ENCODE results near the gene NFIX.

Gene NFIX

DNA sequence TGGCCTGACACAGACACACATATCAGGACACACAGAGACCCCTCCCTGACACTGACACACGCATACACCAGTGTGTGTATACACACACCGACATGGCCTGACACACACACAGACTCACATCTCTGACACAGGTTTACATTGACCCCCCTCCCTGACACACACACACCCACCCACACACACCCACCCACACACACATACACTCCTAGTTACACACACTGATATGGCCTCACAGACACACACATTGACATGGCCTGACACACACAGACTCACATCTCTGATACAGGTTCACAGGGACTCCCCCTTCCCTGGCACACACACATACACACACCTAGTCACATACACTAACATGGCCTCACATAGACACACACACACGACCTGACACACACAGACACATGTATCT lies 4.4 kb upstream of the NFIX start:
- DNase-seq: no peak

DNA sequence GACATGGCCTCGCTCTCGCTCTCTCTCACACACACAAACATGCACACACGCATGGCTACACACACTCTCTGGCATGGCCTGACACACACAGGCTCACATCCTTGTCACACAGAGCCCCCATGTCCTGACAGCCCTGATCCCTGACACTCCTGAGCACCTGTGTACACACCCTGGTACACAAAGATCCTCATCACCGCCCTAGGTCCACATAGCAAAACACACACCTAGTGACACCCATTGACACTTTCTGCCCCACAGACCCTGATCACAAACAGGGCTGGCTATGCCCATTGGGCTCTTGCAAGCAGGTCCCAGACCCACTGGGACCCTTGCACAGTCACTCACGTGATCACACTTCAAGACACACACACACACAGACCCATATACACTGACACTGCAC lies 4.0 kb upstream of the NFIX start:
- no peak for DNase-seq

DNA sequence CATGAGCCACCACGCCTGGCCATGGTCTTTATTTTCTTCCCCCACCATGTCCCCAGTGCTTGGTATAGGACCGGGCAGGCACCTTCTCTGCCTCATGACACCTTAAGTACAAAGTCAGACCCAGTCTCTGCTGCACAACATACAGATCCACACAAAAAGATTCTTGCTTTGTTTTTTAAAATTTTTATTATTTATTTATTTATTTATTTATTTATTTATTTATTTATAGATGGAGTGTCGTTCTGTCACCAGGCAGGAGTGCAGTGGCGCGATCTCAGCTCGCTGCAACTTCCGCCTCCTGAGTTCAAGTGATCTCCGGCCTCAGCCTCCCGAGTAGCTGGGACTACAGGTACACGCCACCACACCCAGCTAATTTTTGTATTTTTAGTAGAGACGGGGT lies 2.5 kb upstream of the NFIX start:
- no peak for DNase-seq

DNA sequence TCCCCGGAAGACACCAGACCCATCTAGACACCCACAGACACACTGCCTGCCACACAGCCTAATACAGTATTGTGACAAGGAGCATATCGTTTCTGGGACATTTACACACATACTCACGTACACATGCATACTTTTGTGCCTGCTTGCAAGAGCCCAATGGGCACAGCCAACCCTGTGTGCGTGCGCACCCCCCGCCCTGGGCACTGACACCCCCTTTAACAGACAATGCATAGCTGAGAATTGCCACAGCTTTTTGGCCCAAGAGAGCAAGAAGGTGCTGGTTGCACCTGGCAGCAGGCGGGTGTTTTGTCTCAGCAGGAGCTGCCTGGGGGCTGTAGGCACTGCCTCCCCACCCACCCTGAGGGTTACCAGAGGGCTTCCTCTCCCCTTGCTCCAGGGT lies 1.7 kb upstream of the NFIX start:
- DNase-seq: no peak

DNA sequence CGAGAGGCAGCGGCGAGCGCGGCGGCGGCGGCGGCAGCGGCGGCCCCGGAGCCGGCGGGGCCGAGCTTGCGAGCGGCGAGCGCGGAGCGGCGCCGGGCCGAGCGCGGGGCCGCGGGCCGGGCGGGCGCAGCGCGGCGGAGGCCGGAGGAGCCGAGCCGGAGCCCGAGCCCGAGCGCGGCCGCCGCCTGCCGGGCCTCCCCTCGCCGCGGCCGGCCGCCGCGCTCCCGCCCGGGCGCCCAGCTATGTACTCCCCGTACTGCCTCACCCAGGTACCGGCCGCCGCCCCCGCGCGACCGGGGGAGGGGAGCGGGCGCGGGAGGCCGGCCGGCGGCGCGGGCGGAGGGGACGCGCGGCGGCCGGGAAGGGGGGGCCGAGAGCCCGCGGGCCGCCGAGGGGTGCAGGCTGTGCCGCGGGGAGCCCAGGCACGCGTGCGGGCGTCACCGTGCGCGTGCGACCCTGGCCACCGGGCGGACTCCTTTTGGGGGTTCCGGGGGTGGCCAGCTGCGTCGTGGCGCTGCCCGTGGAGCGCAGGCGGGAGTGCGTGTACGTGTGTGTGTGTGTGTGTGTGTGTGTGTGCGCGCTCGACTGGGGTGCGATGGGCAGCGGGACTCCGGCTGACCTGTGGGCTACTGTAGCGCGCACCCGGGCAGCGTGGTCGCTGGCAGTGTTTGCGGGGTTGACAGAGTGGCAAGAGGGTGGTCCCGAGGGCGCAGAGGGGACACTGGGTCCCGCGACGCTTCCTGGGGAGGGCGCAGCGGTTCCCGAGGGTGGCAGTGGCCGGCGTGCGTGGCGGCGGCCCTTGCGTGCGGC lies 526 bp downstream of the NFIX start:
- no peak for DNase-seq

DNA sequence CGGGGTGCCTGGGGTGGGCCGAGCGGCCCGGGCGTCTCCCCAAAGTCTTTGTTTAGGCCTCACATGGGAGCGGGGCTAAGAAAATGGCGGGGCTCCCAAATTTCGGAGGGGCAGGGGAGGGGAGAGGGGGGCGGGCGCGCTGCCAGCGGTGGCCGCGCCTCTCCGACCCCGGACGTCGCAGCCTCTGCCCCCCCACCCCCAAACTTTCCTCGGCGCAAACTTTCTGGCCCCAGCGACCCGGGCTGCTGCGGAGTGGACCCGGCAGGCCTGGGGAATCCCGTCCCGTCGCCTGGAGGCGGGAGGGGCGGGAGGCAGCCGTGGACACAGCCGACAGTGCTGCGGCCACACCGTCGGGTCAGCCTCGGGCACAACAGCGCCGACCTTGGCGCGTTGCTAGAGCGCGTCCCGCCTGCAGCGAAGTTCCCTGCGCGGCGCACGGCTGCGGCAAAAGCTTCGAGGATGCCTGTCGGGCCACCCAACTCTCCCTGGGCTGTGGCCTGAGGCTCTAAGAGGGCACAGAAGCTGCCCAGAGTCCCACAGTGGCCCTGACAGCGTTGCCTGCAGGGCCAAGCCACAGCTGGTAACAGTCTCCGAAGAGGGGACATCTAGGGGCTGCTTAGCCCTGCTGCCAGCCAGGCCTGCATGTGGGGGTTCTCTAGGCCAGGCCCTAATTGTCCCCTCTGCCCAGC lies 1.3 kb downstream of the NFIX start:
- DNase-seq: no peak

DNA sequence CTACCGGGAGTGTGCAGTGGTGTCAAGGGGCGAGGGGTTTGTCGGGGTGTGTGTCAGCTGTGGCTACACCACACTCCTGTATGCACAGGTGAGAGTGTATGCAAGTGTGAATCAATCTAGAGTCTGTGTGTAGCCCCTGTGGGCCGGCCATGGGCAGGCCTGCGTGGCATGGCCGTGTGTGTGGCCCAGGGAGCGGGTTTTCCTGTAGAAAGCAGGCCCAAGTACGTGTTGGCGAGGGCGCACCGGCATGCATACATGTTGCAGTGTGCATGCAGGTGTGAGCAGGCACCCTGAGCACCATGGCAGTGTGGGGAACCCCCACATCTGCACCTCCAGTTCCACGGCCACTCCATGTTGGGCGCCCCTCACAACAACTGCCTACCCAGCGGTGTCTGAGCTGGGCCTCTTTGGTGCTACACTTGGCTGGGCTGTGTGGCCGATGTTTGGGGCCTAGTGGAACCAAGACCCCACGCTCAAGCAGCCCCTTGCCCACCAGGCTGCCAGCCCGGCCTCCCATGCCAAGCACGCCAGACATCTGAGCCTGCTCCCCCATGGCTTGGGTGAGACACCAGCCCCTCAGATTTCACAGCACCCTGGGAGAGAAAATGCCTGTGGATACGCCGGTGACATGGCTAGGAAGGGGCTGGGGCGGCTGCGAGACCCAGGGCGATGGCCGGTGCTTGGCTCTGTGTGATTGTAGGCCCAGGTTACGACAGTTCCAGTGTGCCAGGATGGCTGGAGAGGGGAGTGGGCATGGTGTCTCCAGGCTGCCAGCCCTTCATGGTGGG lies 2.1 kb downstream of the NFIX start:
- DNase-seq: no peak

DNA sequence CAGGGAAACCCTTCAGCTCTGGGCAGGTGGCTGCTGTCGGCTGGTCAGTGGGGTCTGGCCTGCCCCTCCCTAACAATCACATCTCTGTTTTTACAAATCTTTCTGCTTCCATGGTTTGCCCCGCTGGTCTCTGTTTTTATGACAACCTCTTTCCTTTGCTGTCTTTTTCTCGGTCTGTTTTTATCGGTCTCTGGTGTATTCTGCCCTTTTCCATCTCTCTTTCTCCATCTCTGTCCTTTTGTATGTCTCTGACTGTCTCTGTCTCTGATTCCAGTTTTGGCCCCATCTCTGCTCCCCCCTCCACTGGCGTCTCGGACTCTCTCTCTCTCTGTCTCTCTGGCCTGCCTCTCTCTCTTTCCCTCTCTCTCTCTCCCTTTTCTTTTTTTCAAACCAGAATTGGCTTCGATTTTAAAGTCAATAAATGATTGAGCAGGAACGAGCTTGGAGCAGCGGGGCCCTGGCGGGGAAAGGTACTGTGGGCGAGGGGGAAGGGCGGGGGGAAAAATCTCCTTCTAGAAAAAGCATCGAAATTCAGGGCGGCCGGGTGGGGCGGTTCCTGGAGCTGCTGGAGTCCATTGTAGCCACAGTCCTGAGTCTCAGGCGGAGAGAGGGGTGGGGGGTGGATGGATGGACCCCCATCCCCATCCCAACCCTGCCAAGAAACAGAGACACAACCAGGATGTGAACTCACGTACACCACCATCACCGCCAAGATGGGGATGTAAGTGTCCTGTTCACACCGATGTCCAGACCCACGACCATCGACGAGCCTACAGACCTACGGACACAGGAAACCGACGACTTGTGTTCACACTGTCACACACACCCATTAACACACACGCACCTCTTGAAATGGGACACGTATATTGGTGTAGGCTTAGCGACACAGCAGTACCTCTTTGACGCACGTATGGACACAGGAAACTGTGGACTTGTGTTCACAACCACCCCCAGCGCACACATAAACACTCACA lies 3.0 kb downstream of the NFIX start:
- no peak for DNase-seq

DNA sequence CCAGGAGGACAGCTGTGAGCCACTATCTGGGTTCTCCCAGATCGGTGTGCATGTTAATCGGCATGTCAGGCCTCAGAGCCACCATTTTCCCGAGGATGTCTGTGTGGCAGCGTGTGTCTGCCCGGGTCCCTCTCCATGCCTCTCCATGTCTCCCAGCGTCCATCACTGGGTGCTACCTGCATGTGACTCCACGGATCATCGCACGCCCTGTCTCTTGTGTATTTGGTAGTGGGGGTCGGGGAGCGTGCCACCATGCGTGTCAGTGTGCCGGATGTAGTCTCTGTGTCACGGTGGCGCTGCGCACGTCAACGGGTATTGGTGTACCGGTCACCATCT lies 5.9 kb downstream of the NFIX start:
- no peak for DNase-seq

DNA sequence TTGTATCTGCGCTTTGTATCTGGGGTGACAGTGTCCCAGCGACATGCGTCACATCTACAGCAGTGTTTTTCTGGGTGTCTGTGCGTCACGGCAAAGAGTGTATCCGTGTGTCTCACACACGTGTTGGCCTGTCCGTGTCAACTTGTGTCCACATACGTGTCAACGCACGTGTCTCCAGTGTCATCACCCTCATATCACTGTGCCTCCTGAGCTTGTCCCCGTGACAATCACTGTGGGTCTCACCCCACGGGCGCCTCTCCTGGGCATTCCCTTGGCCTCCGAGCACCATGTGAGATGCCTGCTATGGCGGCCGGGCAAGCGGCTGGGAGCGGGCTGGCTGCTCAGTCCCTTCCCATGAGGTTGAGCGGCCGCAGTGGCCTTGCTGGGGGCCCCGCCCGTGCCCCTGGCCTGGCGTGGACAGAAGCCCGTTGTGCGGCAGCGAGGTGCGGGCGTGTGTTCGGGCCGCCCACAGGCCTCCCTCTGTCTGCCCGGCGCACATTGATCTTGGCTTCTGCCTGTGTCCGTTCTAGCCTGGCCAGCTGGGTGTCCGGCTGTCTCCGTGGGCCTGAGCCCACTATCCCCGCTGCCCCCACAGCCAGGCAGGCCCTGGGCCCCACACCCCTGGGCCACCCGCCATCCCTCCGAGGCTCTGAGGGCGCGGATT lies 6.4 kb downstream of the NFIX start:
- DNase-seq: no peak

DNA sequence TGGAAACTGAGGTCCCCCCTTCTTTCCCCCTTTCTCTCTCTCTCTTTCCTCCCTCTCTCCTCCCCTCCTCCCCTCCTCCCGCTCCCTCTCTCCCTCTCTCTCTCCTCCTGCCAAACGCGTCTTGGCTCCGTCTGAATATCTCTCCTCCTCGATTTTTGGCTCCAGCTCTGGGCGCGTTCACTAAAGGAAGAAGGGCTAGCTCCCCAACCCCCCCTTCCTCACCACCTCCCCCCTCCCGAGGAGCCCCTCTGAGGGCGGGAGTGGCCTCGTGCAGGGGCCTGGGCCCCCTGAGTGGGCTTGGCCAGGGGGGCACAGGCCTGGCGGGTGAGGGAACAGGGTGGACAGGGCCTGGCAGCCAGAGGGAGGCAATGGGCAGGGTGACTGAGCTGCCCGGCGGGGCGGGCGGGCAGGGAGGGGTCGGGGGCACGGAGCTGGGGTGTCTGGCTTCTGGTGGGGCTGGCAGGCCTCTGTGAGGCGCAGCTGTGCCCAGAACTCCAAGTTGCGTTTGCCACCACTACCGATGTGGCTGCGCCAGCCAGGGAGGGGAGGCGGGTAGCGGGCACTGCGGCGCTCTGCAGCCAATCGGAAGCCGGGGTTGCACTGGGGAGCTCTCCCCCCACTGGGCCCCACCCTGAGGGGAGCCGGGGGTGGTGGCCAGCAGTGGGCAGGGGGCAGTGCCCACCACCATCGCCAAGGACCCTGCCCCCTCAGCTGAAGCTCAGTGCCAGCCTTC lies 7.1 kb downstream of the NFIX start:
- DNase-seq: no peak

DNA sequence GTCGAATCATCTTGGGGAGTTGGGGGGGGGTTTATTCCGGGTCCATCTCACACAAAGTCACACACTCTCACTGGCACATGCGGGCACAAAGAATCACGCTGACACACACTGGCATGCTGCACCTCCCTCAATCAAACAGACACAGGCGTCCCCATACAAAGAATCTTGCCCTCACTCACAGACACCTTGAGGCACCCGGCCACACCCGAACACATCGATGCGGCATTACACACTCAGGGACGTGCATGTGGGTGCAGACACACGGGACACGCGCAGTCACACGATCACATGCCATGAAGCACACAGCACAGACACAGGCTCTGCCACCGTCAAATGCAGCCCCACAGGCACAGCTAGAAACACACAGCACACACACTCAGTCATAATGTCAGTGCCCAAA lies 7.8 kb downstream of the NFIX start:
- DNase-seq: no peak

DNA sequence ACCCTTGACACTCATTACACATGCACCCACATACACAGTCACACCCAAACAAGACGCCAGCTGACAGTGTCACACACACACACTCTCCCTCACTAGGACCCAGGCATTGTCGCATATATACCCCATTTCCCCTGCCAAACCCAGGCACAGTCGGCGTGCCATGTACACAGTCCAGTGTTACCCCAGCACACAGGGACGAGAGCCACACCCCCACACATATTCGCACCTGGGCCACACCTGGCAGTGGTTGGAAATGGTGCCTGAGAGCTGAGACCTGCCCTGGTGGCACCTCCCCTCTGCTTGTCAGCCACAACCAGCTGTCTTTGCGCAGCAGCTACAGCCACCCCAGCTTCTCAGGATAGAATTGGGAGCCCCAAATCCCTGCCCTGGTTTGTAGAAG lies 9.0 kb downstream of the NFIX start:
- no peak for DNase-seq

DNA sequence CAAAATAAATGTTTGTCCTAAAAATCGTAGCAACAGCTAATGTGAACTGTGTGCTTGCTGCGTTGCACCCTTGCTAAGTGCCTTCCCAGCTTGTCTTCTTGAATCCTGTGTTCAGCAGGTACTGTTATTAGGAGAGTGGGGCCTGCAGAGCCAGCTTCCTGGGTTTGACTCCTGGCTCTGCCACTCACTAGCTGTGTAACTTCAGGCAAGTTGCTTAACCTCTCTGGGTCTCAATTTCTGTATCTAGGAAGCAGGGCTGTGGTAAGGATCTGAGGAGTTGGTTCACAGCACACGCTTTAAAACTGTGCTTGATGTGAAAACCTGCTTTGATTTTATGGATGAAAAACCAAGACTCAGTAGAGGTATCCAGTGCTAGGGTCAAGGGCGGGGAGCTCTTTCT lies 10.0 kb downstream of the NFIX start:
- DNase-seq: no peak

DNA sequence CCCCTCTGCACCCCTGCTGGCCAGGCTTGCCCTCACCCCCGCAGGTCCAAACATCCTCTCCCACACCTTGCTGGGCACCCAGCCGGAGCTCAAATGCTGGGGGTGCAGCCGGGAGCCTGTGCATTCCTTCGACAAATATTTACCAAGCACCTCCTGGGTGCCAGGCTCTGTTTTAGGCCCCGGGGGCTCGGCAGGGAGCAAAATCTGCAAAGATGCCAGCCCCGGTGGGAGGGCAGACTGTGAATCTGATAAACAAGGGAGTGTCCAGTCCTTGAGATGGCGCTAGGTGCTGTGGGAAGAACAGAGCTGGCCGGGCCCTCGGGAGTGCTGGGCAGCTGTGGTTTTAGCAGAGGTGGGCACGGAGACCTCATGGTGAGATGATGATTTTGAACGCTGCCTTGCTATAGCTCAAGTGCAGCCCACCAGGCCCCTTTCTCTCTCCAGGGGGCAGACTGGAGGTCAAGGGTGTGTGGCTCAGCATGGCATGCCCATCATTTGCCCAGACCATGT lies 10.6 kb downstream of the NFIX start:
- DNase-seq: peak; percentile 19

DNA sequence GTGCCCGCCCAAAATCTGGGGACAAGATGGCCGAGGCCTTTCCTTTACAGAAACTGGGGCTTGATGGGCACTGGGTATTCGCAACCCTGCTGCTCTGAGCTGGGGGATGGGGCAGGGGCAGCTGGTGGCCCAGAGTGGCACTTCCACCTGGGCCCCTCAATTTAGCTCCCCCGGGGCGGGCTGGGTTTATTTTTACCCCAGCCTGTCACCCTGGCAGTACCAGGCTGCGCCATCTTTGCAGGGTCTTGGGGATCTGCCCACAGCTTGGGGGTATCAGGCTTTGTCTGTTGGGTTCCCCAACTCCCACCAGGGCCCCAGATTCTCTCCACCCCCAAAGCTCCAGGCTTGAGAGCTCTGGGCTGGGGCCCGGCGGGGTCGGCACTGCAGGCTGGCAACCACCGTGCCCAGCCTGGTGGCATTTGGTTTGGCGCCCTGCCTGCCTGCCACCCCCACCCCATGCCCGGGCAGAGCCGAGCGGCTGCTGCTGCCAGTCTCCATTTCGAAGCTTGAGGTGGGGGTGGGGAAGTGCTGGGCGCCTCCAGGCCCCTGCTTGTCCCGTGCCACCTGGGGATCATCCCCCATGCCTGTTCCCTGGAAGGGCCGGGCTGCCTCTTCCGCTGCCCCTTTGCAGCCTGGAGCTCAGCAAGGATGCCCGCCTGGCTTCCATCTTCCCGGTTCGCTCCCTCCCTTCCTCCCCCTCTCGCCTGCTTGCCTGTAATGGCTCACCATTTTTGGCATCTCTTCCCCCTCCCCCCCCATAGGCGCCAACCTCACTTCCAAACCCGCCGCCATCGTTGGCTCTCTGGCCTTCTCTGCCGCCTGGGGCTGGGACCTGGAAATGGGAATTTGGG lies 11.4 kb downstream of the NFIX start:
- DNase-seq: no peak

DNA sequence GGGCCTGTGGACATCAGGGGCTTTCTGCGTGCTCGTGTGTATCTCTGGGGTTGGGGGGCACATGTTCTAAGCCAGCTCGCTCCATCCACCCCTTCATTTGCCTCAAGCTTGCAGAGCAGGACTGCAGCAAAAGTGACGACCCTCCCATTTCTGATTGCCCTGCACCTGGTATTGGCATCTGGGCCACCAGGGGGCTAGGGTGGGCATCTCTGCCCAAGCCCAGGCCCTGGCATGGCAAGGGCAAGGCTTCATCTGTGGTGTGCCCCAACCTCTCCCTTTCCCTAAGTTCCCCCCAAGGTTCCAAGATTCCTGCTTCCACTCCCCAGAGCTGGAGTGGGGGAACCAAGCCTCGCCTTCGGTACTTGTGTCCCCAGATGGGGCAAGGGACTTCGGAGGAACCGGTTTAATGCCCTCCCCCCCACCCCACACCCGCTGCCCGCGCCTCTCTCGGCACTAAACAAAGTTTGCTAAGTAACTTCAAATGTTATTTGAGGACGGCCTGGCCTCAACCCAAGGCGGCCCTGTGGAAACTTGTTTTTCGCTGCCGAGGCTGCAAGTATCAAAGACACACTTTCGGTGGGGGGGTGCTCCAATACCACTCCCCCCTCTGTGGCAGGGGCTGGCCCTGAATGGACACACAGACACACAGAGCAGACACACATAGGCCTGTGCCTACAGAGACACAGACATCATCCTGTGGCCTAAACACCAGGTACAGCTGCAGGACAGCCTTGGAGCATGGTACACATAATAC lies 12.2 kb downstream of the NFIX start:
- DNase-seq: no peak

DNA sequence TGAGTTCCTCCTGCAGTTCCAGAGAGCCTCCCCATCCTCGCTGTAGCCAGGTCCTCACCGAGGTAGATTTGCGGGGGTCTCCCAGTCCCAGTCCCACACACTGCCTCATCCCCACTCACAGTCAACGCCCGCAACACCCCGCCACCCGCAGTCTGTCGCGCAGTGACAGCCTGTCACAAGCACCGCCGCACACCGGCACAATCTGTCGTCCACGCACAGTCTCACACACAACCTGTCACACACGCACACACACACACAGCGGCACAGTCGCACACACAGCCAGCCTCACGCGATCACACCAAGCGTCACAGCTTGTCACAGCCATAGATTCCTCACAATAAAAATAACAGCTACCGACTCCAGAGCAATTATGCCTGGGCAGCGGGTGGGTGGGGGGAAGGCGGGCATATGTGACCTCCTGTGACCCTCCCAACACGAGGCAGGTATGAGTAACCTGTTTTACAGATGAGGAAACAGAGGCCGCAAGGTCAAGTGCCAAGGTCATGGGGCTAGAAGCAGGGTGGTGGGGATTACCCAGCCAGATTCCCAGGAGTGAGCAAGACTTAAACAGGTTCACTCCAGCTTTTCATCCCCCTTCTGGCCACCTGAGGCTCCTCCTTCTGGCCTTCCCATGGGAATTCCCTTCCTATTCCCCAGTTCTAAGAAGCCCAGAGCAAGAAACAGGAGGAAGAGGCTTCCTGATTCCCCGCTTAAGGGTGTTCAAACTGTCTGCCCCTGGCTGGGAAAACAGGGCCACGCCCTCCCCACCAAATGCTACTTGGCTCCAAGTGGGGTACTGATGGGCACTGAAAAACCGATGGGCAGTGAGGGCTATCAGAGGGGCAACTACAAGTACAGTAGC lies 13.9 kb downstream of the NFIX start:
- no peak for DNase-seq
